H9 (cell line): ENCODE measurements around the gene FBLN2. TPM values are rescaled to one million over a fixed set of nuclear protein-coding genes. Genes with fewer than 3 reads are reported as not detected.

Experiments
- DNase-seq: peaks from one replicate; pipeline ENCODE4 v3.0.0-alpha.2; 2017
- H2AFZ ChIP-seq: one replicate; pipeline ENCODE4 v1.6.1; 2013; ENCODE audit warnings: mild to moderate bottlenecking, low read length, control low read depth, moderate library complexity
- H2AK5ac ChIP-seq: 2 replicates; pipeline ENCODE4 v1.6.1; 2013; ENCODE audit warnings: low read length, control low read depth, mixed read lengths; ENCODE audit not compliant: insufficient read length
- H2BK120ac ChIP-seq: one replicate; pipeline ENCODE4 v1.6.1; 2013; ENCODE audit warnings: low read depth, mild to moderate bottlenecking, low read length, control low read depth, inconsistent platforms; ENCODE audit not compliant: poor library complexity, severe bottlenecking
- H2BK12ac ChIP-seq: 2 replicates; pipeline ENCODE4 v1.6.1; 2013; ENCODE audit warnings: low read length, control low read depth, mixed read lengths, low read depth; ENCODE audit not compliant: insufficient read length
- H2BK15ac ChIP-seq: 2 replicates; pipeline ENCODE4 v1.6.1; 2013; ENCODE audit warnings: low read depth, low read length, control low read depth
- H2BK20ac ChIP-seq: one replicate; pipeline ENCODE4 v1.6.1; 2013; ENCODE audit warnings: low read depth, mild to moderate bottlenecking, low read length, control low read depth, inconsistent platforms; ENCODE audit not compliant: poor library complexity, severe bottlenecking
- H2BK5ac ChIP-seq: 2 replicates; pipeline ENCODE4 v1.6.1; 2013; ENCODE audit warnings: low read length, control low read depth, mixed read lengths; ENCODE audit not compliant: insufficient read length
- H3K14ac ChIP-seq: 2 replicates; pipeline ENCODE4 v1.6.1; 2013; ENCODE audit warnings: low read length, control low read depth; ENCODE audit not compliant: insufficient read depth
- H3K18ac ChIP-seq: 2 replicates; pipeline ENCODE4 v1.6.1; 2013; ENCODE audit warnings: low read depth, mild to moderate bottlenecking, mixed read lengths, low read length, control low read depth; ENCODE audit not compliant: insufficient read length
- H3K23ac ChIP-seq: 2 replicates; pipeline ENCODE4 v1.6.1; 2013; ENCODE audit warnings: low read length, control low read depth, mixed read lengths, low read depth; ENCODE audit not compliant: insufficient read length
- H3K23me2 ChIP-seq: 2 replicates; pipeline ENCODE4 v1.6.1; 2013; ENCODE audit warnings: low read depth, mild to moderate bottlenecking, mixed read lengths, low read length, control low read depth; ENCODE audit not compliant: insufficient read length, poor library complexity, severe bottlenecking
- H3K27ac ChIP-seq: 2 replicates; pipeline ENCODE4 v1.5.1; 2013; ENCODE audit warnings: low read length, control low read depth, mixed read lengths, low read depth; ENCODE audit not compliant: insufficient read length
- H3K27me3 ChIP-seq: 2 replicates; pipeline ENCODE4 v1.6.1; 2013; ENCODE audit warnings: low read length, control low read depth, inconsistent platforms; ENCODE audit not compliant: insufficient read depth
- H3K4ac ChIP-seq: 2 replicates; pipeline ENCODE4 v1.6.1; 2013; ENCODE audit warnings: low read depth, mild to moderate bottlenecking, control low read depth, inconsistent platforms, low read length, moderate library complexity
- H3K4me1 ChIP-seq: 2 replicates; pipeline ENCODE4 v1.6.1; 2013; ENCODE audit warnings: low read length, control low read depth, inconsistent platforms; ENCODE audit not compliant: insufficient read depth
- H3K4me2 ChIP-seq: 2 replicates; pipeline ENCODE4 v1.6.1; 2013; ENCODE audit warnings: low read length, control low read depth, mixed read lengths; ENCODE audit not compliant: insufficient read length, insufficient read depth
- H3K56ac ChIP-seq: 2 replicates; pipeline ENCODE4 v1.6.1; 2013; ENCODE audit warnings: low read depth, mild to moderate bottlenecking, mixed read lengths, low read length, control low read depth; ENCODE audit not compliant: insufficient read length
- H3K79me1 ChIP-seq: 2 replicates; pipeline ENCODE4 v1.6.1; 2013; ENCODE audit warnings: low read depth, mild to moderate bottlenecking, moderate library complexity, low read length, control low read depth, inconsistent platforms; ENCODE audit not compliant: insufficient read depth, poor library complexity, severe bottlenecking
- H3K79me2 ChIP-seq: 2 replicates; pipeline ENCODE4 v1.6.1; 2013; ENCODE audit warnings: low read length, control low read depth, inconsistent platforms; ENCODE audit not compliant: insufficient read depth
- H3K9ac ChIP-seq: 2 replicates; pipeline ENCODE4 v1.6.1; 2013; ENCODE audit warnings: low read length, control low read depth, mixed read lengths; ENCODE audit not compliant: insufficient read length; ENCODE audit errors: extremely low read depth
- H3K9me3 ChIP-seq: one replicate; pipeline ENCODE4 v1.6.1; 2013; ENCODE audit warnings: low read depth, low read length, inconsistent platforms; ENCODE audit not compliant: control insufficient read depth
- H3T11ph ChIP-seq: one replicate; pipeline ENCODE4 v1.6.1; 2013; ENCODE audit warnings: mild to moderate bottlenecking, low read length, control low read depth, inconsistent platforms
- H4K20me1 ChIP-seq: one replicate; pipeline ENCODE4 v1.6.1; 2013; ENCODE audit not compliant: control insufficient read depth, insufficient read length, insufficient read depth
- H4K5ac ChIP-seq: 2 replicates; pipeline ENCODE4 v1.6.1; 2013; ENCODE audit warnings: low read depth, mild to moderate bottlenecking, mixed read lengths, low read length, control low read depth; ENCODE audit not compliant: insufficient read length
- H4K8ac ChIP-seq: replicated peaks from 2 replicates; pipeline ENCODE4 v1.6.1; 2013; ENCODE audit warnings: low read length, control low read depth, mixed read lengths, low read depth; ENCODE audit not compliant: insufficient read length
- H4K91ac ChIP-seq: 2 replicates; pipeline ENCODE4 v1.6.1; 2013; ENCODE audit warnings: low read depth, mild to moderate bottlenecking, moderate library complexity, mixed read lengths, low read length, control low read depth; ENCODE audit not compliant: insufficient read length
- H3K27ac Mint-ChIP-seq, 3 experiments: 2 replicates in 2 of 3; 3 replicates in 1 of 3; pipeline ENCODE4 v1.8.0; 2020 to 2021; ENCODE audit warnings: mixed read lengths in 3 of 3, mild to moderate bottlenecking in 1 of 3, moderate library complexity in 1 of 3
- H3K27me3 Mint-ChIP-seq: 2 replicates; pipeline ENCODE4 v1.8.0; 2021; ENCODE audit warnings: low read depth, mild to moderate bottlenecking, moderate library complexity, mixed read lengths
- H3K36me3 Mint-ChIP-seq, 3 experiments: 2 replicates in 2 of 3; 3 replicates in 1 of 3; pipeline ENCODE4 v1.8.0; 2020 to 2021; ENCODE audit warnings: low read depth in 3 of 3, mixed read lengths in 3 of 3; ENCODE audit not compliant: insufficient read depth in 1 of 3
- H3K4me1 Mint-ChIP-seq, 2 experiments: 2 replicates each; pipeline ENCODE4 v1.8.0; 2020; ENCODE audit warnings: mixed read lengths in 2 of 2
- H3K4me3 Mint-ChIP-seq, 2 experiments: 2 replicates in 1 of 2; 3 replicates in 1 of 2; pipeline ENCODE4 v1.8.0; 2020 to 2021; ENCODE audit warnings: mild to moderate bottlenecking in 2 of 2, mixed read lengths in 2 of 2, moderate library complexity in 1 of 2
- H3K9me3 Mint-ChIP-seq, 2 experiments: 2 replicates in 1 of 2; 3 replicates in 1 of 2; pipeline ENCODE4 v1.8.0; 2020; ENCODE audit warnings: mild to moderate bottlenecking in 2 of 2, mixed read lengths in 2 of 2, moderate library complexity in 1 of 2
- CTCF ChIP-seq: fragments of 200-600 bp; sonication (generic); conservative IDR thresholded peaks from 3 replicates; pipeline ENCODE4 v1.8.0; 2021; ENCODE audit warnings: antibody characterized with exemption, mild to moderate bottlenecking
- WGBS: extraction: QIAGEN DNeasy Blood & Tissue Kit; methylation state at CpG from one replicate; pipeline ENCODE4 v1.1.7; 2013; ENCODE audit warnings: missing lambda C conversion rate, low lambda C conversion rate, mixed read lengths; ENCODE audit not compliant: insufficient read length; ENCODE audit errors: extremely low coverage; 5-methylcytosine and 5-hydroxymethylcytosine counted together
- total RNA-seq: library from RNA; stranded (reverse); gene quantifications from 2 replicates; pipeline ENCODE4 v1.2.1, GENCODE V29; 2021

FBLN2 gene
- total RNA-seq, 1 experiment from 2014 or later, result 11.8 TPM

GRCh38 chr3:13556207-13556606, 7.3 kb downstream of the FBLN2 start:
- Histone ChIP-seq H3K79me2 (no peaks in the 10 kb centered on the region), H3K9ac (no peak overlapping the region), H2AFZ (no peak overlapping the region), H3K56ac (no peak overlapping the region), H2BK15ac (no peak overlapping the region), H3K27me3 (no peaks in the 10 kb centered on the region), H2AK5ac (no peak overlapping the region), H3K14ac (no peak overlapping the region; the same call in 1 of the 2 replicates), H2BK12ac (no peak overlapping the region), H3K9me3 (no peaks in the 10 kb centered on the region), H3K18ac (no peak overlapping the region), H3K23ac (no peak overlapping the region), H4K8ac (no peak overlapping the region), H4K5ac (no peak overlapping the region), H3K79me1 (no peaks in the 10 kb centered on the region), H3K4me1 (no peaks in the 10 kb centered on the region), H3T11ph (no peak overlapping the region), H2BK5ac (no peak overlapping the region), H3K4me2 (no peak overlapping the region), H3K27ac (no peak overlapping the region), H4K91ac (no peak overlapping the region), H3K4ac (no peak overlapping the region), H4K20me1 (no peaks in the 10 kb centered on the region), H2BK20ac (no peak overlapping the region), H2BK120ac (no peak overlapping the region), H3K23me2 (no peaks in the 10 kb centered on the region)
- WGBS, result no CpG with 5 or more reads among the region's 6 CpGs
- no peak overlapping the region for H3K4me3 Mint-ChIP-seq
- H3K36me3 Mint-ChIP-seq, result no peaks in the 10 kb centered on the region
- peaks cover 14 to 27% of the 10 kb centered on the region in 2 experiments for H3K4me1 Mint-ChIP-seq
- no peak overlapping the region; a peak in 1 of 7 replicates for H3K27ac Mint-ChIP-seq
- H3K9me3 Mint-ChIP-seq, result no peaks in the 10 kb centered on the region
- DNase-seq, result no peak
- no peak for TF ChIP-seq CTCF
- peaks cover 15% of the 10 kb centered on the region for H3K27me3 Mint-ChIP-seq
